Fibroblast of pulmonary artery (primary cell): ENCODE results near the gene CACNA1B.

Experiments
- DNase-seq: peaks from one replicate; pipeline ENCODE4 v3.0.0-alpha.2; 2010; ENCODE audit warnings: low read depth
- H3K4me3 ChIP-seq: replicated peaks from 2 replicates; pipeline ENCODE4 v1.5.1; 2011; ENCODE audit warnings: low read depth, mild to moderate bottlenecking, control low read depth, low read length, moderate library complexity
- CTCF ChIP-seq: IDR thresholded peaks from 2 replicates; pipeline ENCODE4 v1.5.1; 2011; ENCODE audit warnings: mild to moderate bottlenecking, control low read depth, low read length, inconsistent platforms; ENCODE audit errors: missing control alignments

Gene CACNA1B

GRCh38 chr9:138100711-138101350 lies 223.2 kb downstream of the CACNA1B start:
- DNase-seq, result no peak
- TF ChIP-seq CTCF, result no peak
- no peak overlapping the region for H3K4me3 ChIP-seq

- H3K4me3 ChIP-seq, result no peak overlapping the region
- DNase-seq, result no peak
- no peak for TF ChIP-seq CTCF
Observed at GRCh38 chr9:138101444-138102234, 224.1 kb downstream of the CACNA1B start.

GRCh38 chr9:138102246-138103051 lies 224.9 kb downstream of the CACNA1B start:
- DNase-seq, result no peak
- no peak overlapping the region for H3K4me3 ChIP-seq
- no peak for TF ChIP-seq CTCF

- DNase-seq, result no peak
- no peak overlapping the region for H3K4me3 ChIP-seq
- TF ChIP-seq CTCF, result no peak
Observed at GRCh38 chr9:138103111-138103848, 225.7 kb downstream of the CACNA1B start.

- no peak for TF ChIP-seq CTCF
- H3K4me3 ChIP-seq, result no peak overlapping the region
- no peak for DNase-seq
Observed at GRCh38 chr9:138103849-138104206, 226.2 kb downstream of the CACNA1B start.

GRCh38 chr9:138104251-138105122 lies 226.9 kb downstream of the CACNA1B start:
- no peak for TF ChIP-seq CTCF
- no peak for DNase-seq
- no peak overlapping the region for H3K4me3 ChIP-seq
